Small intestine (tissue), 16 donors: ENCODE measurements around the gene SATB2. TPM values are rescaled to one million over a fixed set of nuclear protein-coding genes. Genes with fewer than 3 reads are reported as not detected.

Experiments used
- DNase-seq, 2 donors: peaks; one replicate each; pipeline versions ENCODE4 v3.0.0 to v3.0.0-alpha.2; 2013
- FAIRE-seq: peaks from 2 replicates; lab custom pipeline; 2012; peaks lifted over from hg19 to GRCh38; lab: Jason Lieb, UNC
- H3K27ac ChIP-seq, 3 donors: one replicate each; pipeline ENCODE4 v1.5.1; 2013; ENCODE audit warnings: low read length in 2 of 3, mild to moderate bottlenecking in 2 of 3, control low read depth in 1 of 3, inconsistent platforms in 1 of 3, low read depth in 1 of 3, moderate library complexity in 1 of 3
- H3K27me3 ChIP-seq, 3 donors: one replicate each; pipeline ENCODE4 v1.6.1; 2013; ENCODE audit warnings: low read length in 3 of 3, inconsistent platforms in 1 of 3; ENCODE audit not compliant: control insufficient read depth in 3 of 3, insufficient read depth in 3 of 3
- H3K36me3 ChIP-seq, 3 donors: one replicate each; pipeline ENCODE4 v1.6.1; 2013; ENCODE audit warnings: low read length in 3 of 3, inconsistent platforms in 1 of 3, low read depth in 1 of 3, mild to moderate bottlenecking in 1 of 3, moderate library complexity in 1 of 3; ENCODE audit not compliant: control insufficient read depth in 3 of 3, insufficient read depth in 2 of 3
- H3K4me1 ChIP-seq, 3 donors: one replicate each; pipeline ENCODE4 v1.6.1; 2013; ENCODE audit warnings: low read length in 2 of 3, inconsistent platforms in 1 of 3, low read depth in 1 of 3, mild to moderate bottlenecking in 1 of 3, moderate library complexity in 1 of 3; ENCODE audit not compliant: control insufficient read depth in 3 of 3, insufficient read depth in 2 of 3
- H3K4me3 ChIP-seq, 3 donors: one replicate each; pipeline ENCODE4 v1.5.1; 2013; ENCODE audit warnings: low read length in 3 of 3, control low read depth in 1 of 3, inconsistent platforms in 1 of 3, low read depth in 1 of 3, mild to moderate bottlenecking in 1 of 3, moderate library complexity in 1 of 3
- H3K9me3 ChIP-seq, 2 donors: one replicate each; pipeline ENCODE4 v1.6.1; 2013; ENCODE audit warnings: low read depth in 1 of 2, low read length in 1 of 2; ENCODE audit not compliant: control insufficient read depth in 2 of 2, insufficient read depth in 1 of 2
- WGBS, 3 donors: extraction: QIAGEN DNeasy Blood & Tissue Kit; methylation state at CpG; one replicate each; pipeline ENCODE4 v1.1.7; 2013; 5-methylcytosine and 5-hydroxymethylcytosine counted together
- long read RNA-seq, 10 donors: transcript quantifications; one replicate each; lab custom pipeline, GENCODE V29; 2026
- polyA plus RNA-seq, 4 donors: library from polyadenylated mRNA; stranded (reverse) in 3 of 4; unstranded in 1 of 4; fragments of 200-250 nt in 3 of 4; fragments of 120-200 nt in 1 of 4; gene quantifications; one replicate each; pipeline versions ENCODE4 v1.2.1 to v1.2.3, GENCODE V29; 2013
- donor health status: healthy with polysubstance abuse.
- donor health status: control.
- donor health status: control.
- donor health status: Bipolar disorder and iron deficiency.
- donor health status: healthy.

Gene SATB2
- 10 to 100 TPM in 1 of 4 donors, 1 to 10 TPM in 3; 1.5 to 33.9 (median 2.0) TPM for polyA plus RNA-seq
- long read RNA-seq, donor 1, result 0 reads
- long read RNA-seq, donor 2, result 0 reads
- long read RNA-seq, donor 3, result 0 reads
- long read RNA-seq, donor 4, result 0 reads
- long read RNA-seq, donor 5, result 0 reads
- long read RNA-seq, donor 6, result 0 reads
- long read RNA-seq, donor 7, result 0 reads
- long read RNA-seq, donor 8, result 0 reads
- long read RNA-seq, donor 9, result 0 reads
- long read RNA-seq, donor 10, full-length matches to known transcripts, result 2 of 8 reads
- long read RNA-seq, donor 10, partial matches to known transcripts, result 6 of 8 reads
- long read RNA-seq, donor 10, other reads (novel, unspliced or antisense), result 0 of 8 reads

DNA sequence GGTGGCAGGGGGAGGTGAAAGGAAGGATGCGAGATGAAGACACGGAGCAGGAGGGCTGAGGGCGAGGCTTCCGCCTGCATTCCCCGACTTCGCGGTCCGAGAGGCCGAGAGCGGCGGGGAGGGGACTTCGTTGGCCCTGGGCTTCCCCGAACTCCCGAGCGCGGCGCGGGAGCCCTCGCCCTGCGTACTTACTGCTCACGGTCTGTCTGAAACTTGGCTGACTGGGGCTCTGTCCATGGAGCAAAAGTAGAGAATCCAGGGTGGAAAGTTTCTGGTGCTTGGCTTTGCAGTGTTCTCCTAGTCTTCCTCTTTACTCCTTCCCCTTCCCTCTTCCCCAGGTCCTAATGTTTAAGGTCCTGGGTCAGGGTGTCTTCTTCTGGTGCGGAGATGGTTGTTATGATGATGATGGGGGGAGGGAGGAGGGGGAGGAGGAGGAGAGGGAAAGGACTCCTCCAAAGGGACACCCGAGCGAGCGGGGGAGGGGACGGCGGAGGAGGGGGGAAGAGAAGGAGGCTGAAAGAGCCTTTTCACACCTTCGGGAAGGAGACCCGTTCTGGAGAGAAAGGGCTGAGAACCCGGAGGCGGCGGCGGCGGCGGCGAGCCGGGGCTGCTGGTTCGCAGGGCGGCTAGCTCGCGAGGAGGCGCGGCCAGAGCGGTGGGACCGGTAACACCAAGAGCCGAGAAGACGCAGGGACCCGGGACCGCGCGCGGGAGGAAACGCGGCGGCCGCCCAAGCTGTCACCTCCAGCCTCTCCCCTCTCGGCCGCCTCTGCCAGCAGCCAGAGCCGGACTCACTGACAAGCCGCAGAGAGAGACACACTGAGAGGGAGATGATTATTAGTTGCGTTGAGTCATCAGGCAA, at the start of gene SATB2:
SATB2 (minus strand) TSS at position 793 of the 862 bp plus-strand sequence. CDS start 1,902 bp downstream, outside the sequence.
- Histone ChIP-seq H3K4me3 (peak within 1 kb of the TSS; percentile 62 to 81 (median 65)), H3K36me3 (no peaks in the 10 kb centered on the region), H3K4me1 (peaks cover 0 to 21% (median 12%) of the 10 kb centered on the region in 3 donors), H3K27me3 (peaks cover 9 to 54% (median 21%) of the 10 kb centered on the region in 3 donors), H3K9me3 (no peaks in the 10 kb centered on the region), H3K27ac (peak within 1 kb of the TSS; percentile 47 to 54 (median 53))
- FAIRE-seq (no peak), DNase-seq (peak in 1 of 2 donors; percentile 61)
- WGBS, 3 donors, result 0 to 1% (median 1%) methylated on average over 39 to 61 of the region's 61 CpGs

- no peak overlapping the region for H3K4me3 ChIP-seq
- no peak overlapping the region for H3K27ac ChIP-seq
- no peak for FAIRE-seq
- 48 to 66% (median 55%) methylated on average over 2 of the region's 2 CpGs for WGBS, 3 donors
- no peaks in the 10 kb centered on the region for H3K36me3 ChIP-seq
- DNase-seq, result no peak
- H3K4me1 ChIP-seq, result no peaks in the 10 kb centered on the region
- peaks cover 0 to 3% (median 0%) of the 10 kb centered on the region in 3 donors for H3K27me3 ChIP-seq
- no peaks in the 10 kb centered on the region for H3K9me3 ChIP-seq
Measured at GRCh38 chr2:199505755-199506403, 48.1 kb upstream of the SATB2 start.

- no peaks in the 10 kb centered on the region for H3K36me3 ChIP-seq
- no peak overlapping the region for H3K4me3 ChIP-seq
- H3K9me3 ChIP-seq, result no peaks in the 10 kb centered on the region
- H3K4me1 ChIP-seq, result no peaks in the 10 kb centered on the region
- DNase-seq (no peak), FAIRE-seq (no peak)
- no peak overlapping the region for H3K27ac ChIP-seq
- peaks cover 0 to 3% (median 0%) of the 10 kb centered on the region in 3 donors for H3K27me3 ChIP-seq
Measured at GRCh38 chr2:199503148-199503547, 45.4 kb upstream of the SATB2 start.

DNA sequence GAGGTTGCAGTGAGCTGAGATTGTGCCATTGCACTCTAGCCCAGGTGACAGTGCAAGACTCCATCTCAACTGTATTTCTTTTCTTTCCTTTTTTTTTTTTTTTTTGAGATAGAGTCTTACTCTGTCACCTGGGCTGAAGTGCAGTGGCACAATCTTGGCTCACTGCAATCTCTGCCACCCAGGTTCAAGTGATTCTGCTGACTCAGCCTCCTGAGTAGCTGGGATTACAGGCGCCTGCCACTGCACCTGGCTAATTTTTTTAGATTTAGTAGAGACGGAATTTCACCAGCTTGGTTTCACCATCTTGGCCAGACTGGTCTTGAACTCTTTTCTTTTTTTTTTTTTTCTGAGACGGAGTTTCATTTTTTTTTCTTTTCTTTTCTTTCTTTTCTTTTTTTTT, 41.3 kb upstream of the SATB2 start:
- Histone ChIP-seq H3K27ac (no peak overlapping the region), H3K4me3 (no peak overlapping the region), H3K9me3 (no peaks in the 10 kb centered on the region), H3K4me1 (no peaks in the 10 kb centered on the region), H3K36me3 (no peaks in the 10 kb centered on the region), H3K27me3 (no peaks in the 10 kb centered on the region)
- 79 to 88% (median 83%) methylated on average over 3 of the region's 3 CpGs for WGBS, 3 donors
- DNase-seq (no peak), FAIRE-seq (no peak)

DNA sequence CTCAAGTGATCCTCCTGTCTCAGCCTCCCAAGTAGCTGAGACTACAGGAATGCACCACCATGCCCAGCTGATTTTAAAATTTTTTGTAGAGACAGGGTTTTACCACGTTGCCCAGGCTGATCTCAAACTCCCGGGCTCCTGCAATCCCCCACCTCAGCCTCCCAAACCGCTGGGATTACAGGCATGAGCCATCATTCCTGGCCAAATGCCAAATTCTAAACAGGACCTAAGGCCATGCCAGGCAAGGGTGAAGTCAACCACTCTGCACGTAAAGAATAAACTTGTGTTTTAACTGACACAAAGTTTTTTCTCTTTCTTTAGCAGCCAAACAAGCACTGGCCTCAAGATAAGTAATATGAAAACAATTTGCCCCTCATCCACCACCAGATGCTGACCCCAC, 37.4 kb upstream of the SATB2 start:
- no peaks in the 10 kb centered on the region for H3K36me3 ChIP-seq
- DNase-seq (no peak), FAIRE-seq (no peak)
- 53 to 69% (median 60%) methylated on average over 4 of the region's 4 CpGs for WGBS, 3 donors
- H3K27ac ChIP-seq, result no peak overlapping the region
- no peak overlapping the region for H3K4me3 ChIP-seq
- H3K4me1 ChIP-seq, result no peaks in the 10 kb centered on the region
- no peaks in the 10 kb centered on the region for H3K9me3 ChIP-seq
- H3K27me3 ChIP-seq, result no peaks in the 10 kb centered on the region

GRCh38 chr2:199490049-199490448, 32.3 kb upstream of the SATB2 start:
- no peaks in the 10 kb centered on the region for H3K36me3 ChIP-seq
- no peaks in the 10 kb centered on the region for H3K4me1 ChIP-seq
- H3K27ac ChIP-seq, result no peak overlapping the region
- H3K4me3 ChIP-seq, result no peak overlapping the region
- FAIRE-seq (no peak), DNase-seq (no peak)
- 73 to 85% (median 81%) methylated on average over 5 of the region's 5 CpGs for WGBS, 3 donors
- H3K9me3 ChIP-seq, result no peaks in the 10 kb centered on the region
- no peaks in the 10 kb centered on the region for H3K27me3 ChIP-seq

GRCh38 chr2:199488772-199489400, 31.1 kb upstream of the SATB2 start:
- Histone ChIP-seq H3K9me3 (no peaks in the 10 kb centered on the region), H3K4me3 (no peak overlapping the region), H3K36me3 (no peaks in the 10 kb centered on the region), H3K27me3 (no peaks in the 10 kb centered on the region), H3K4me1 (no peaks in the 10 kb centered on the region), H3K27ac (no peak overlapping the region)
- WGBS, 3 donors, result 37 to 41% (median 37%) methylated on average over 6 of the region's 6 CpGs
- DNase-seq, result peak; percentile 66 to 67
- no peak for FAIRE-seq
